Stomach (tissue), 4 donors: ENCODE measurements around the gene IFNA5.

Source experiments
- EP300 ChIP-seq: sonication (generic); formaldehyde crosslinking; IDR thresholded peaks from one replicate; pipeline ENCODE4 v1.6.1; 2017; ENCODE audit warnings: antibody characterized with exemption
- POLR2A ChIP-seq, 4 donors: fragments of 450-650 bp; IDR thresholded peaks; one replicate each; pipeline ENCODE4 v1.6.1; 2016; ENCODE audit warnings: antibody characterized with exemption in 4 of 4, control low read depth in 2 of 4, mild to moderate bottlenecking in 1 of 4, moderate library complexity in 1 of 4
- POLR2AphosphoS5 ChIP-seq, 3 donors: sonication (generic); formaldehyde crosslinking; IDR thresholded peaks; one replicate each; pipeline ENCODE4 v1.6.1; 2016; ENCODE audit warnings: antibody characterized with exemption in 3 of 3
- TF ChIP-seq, protein P1 (sequence below), 7 experiments: fragments of 450-650 bp in 4 of 7; fragments of 200-600 bp in 3 of 7; sonication (generic) in 3 of 7; IDR thresholded peaks; one replicate each; pipeline ENCODE4 v1.5.1; 2016 to 2019; ENCODE audit warnings: antibody characterized with exemption in 7 of 7, control low read depth in 2 of 7, mild to moderate bottlenecking in 1 of 7

DNA sequence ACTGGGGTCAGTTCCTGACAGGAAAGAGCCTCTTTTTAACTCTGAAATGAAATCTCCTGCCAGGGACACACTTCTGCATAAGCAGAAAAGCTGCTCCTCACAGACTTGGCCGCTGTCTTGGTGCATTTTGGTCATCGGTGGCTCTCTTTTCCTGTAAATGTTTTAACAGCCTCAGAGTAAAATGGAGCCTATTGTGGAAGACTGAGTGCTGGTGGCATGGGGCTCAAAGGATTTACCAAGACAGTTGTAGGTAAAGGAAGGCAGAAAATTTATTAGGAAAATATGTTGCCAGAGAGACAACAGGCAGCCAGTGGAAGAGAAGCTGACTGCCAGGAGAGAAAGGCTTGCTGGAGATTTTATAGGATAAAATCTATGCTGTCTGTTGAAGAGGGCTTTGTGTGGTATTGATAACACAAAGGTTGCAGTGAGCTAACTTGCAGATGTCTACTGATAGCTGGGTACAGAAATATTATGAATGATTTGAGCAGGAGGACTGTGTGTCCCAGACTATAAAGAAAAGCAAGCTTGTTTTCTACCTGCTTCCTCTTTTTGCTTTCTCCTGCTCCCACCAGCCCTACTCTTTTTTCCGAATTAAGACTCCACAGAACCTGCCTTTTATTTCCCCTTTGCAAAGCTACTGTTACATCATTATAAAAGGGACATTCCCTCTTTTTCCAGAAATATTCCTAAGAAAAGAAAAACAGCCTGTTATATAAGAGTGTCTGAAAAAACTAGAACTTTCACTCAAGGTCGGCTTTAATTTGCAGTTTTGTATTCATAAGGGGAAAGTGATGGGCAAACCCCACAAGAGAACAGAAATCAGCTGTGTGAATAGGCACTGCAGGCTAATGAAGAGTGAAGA, 37.4 kb downstream of the IFNA5 start:
- TF ChIP-seq EP300 (no peak), POLR2A (IDR thresholded peaks at IDR 0.05) (no peak), POLR2AphosphoS5 (IDR thresholded peaks at IDR 0.05) (no peak)
- TF ChIP-seq, protein P1, sequence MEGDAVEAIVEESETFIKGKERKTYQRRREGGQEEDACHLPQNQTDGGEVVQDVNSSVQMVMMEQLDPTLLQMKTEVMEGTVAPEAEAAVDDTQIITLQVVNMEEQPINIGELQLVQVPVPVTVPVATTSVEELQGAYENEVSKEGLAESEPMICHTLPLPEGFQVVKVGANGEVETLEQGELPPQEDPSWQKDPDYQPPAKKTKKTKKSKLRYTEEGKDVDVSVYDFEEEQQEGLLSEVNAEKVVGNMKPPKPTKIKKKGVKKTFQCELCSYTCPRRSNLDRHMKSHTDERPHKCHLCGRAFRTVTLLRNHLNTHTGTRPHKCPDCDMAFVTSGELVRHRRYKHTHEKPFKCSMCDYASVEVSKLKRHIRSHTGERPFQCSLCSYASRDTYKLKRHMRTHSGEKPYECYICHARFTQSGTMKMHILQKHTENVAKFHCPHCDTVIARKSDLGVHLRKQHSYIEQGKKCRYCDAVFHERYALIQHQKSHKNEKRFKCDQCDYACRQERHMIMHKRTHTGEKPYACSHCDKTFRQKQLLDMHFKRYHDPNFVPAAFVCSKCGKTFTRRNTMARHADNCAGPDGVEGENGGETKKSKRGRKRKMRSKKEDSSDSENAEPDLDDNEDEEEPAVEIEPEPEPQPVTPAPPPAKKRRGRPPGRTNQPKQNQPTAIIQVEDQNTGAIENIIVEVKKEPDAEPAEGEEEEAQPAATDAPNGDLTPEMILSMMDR (IDR thresholded peaks at IDR 0.05) = no peak
